Stimulated activated CD8-positive, alpha-beta memory T cell treated with anti-CD3 and anti-CD28 coated beads, Interleukin-12 subunit alpha, Interleukin-12 subunit beta, amount 100 ng/mL, for 24 hours (primary cell): ENCODE measurements around the gene TTC33.
"Not testable (repeated sequence)": the region's sequence is repeated elsewhere in the genome, so short reads cannot be mapped to it uniquely, and the experiment has no call there.

Source experiments
- DNase-seq: peaks from one replicate; pipeline ENCODE4 v3.0.0-alpha.2; 2020; ENCODE audit errors: extremely low read depth

TTC33 gene

GRCh38 chr5:40755407-40756365, at the start of gene TTC33:
TTC33 (minus strand) TSS chr5:40755961; CDS start chr5:40747018, 8,943 bp downstream.
- DNase-seq: peak; percentile 95

GRCh38 chr5:40801771-40802562, 46.2 kb upstream of the TTC33 start:
- DNase-seq: no peak

- DNase-seq: no peak
Observed at GRCh38 chr5:40799258-40799657, 43.5 kb upstream of the TTC33 start.

GRCh38 chr5:40798801-40799210, 43.0 kb upstream of the TTC33 start:
- DNase-seq: no peak

- DNase-seq: peak; percentile 76
Observed at GRCh38 chr5:40798012-40798800, 42.4 kb upstream of the TTC33 start, which contains the start of gene PRKAA1. PRKAA1 (minus strand) TSS chr5:40798374; CDS start chr5:40798189, 185 bp downstream.

GRCh38 chr5:40797273-40798011, 41.7 kb upstream of the TTC33 start:
- DNase-seq: peak; percentile 55

GRCh38 chr5:40796487-40796889, 40.7 kb upstream of the TTC33 start:
- DNase-seq: no peak

GRCh38 chr5:40794877-40795276, 39.1 kb upstream of the TTC33 start:
- not testable (repeated sequence) for DNase-seq

GRCh38 chr5:40794340-40794739, 38.6 kb upstream of the TTC33 start:
- DNase-seq: not testable (repeated sequence)

GRCh38 chr5:40792691-40793090, 36.9 kb upstream of the TTC33 start:
- DNase-seq: not testable (repeated sequence)

- no peak for DNase-seq
Observed at GRCh38 chr5:40791715-40792139, 36.0 kb upstream of the TTC33 start.

GRCh38 chr5:40790947-40791593, 35.3 kb upstream of the TTC33 start:
- no peak for DNase-seq

GRCh38 chr5:40788941-40789340, 33.2 kb upstream of the TTC33 start:
- DNase-seq: not testable (repeated sequence)

- DNase-seq: no peak
Observed at GRCh38 chr5:40787986-40788385, 32.2 kb upstream of the TTC33 start.

GRCh38 chr5:40786664-40787063, 30.9 kb upstream of the TTC33 start:
- not testable (repeated sequence) for DNase-seq

- no peak for DNase-seq
Observed at GRCh38 chr5:40784916-40785315, 29.2 kb upstream of the TTC33 start.

- no peak for DNase-seq
Observed at GRCh38 chr5:40784027-40784653, 28.4 kb upstream of the TTC33 start.

GRCh38 chr5:40781843-40782409, 26.2 kb upstream of the TTC33 start:
- DNase-seq: no peak

- no peak for DNase-seq
Observed at GRCh38 chr5:40780858-40781257, 25.1 kb upstream of the TTC33 start.
